GM21717 (cell line): ENCODE measurements around the gene PRDM15.
A peak's percentile ranks its signal among the peaks of the same experiment; 100 is the strongest.

Experiments used
- ATAC-seq: cut with Tn5 transposase; IDR thresholded peaks from one replicate; pipeline ENCODE4 v1.9.1; 2021; ENCODE audit warnings: mild to moderate bottlenecking, moderate library complexity; ENCODE audit not compliant: unreplicated experiment

Gene PRDM15

GRCh38 chr21:41865002-41865777, 14.0 kb downstream of the PRDM15 start:
- ATAC-seq, result peak; percentile 45

- no peak for ATAC-seq
Observed at GRCh38 chr21:41864311-41865001, 14.7 kb downstream of the PRDM15 start.

- no peak for ATAC-seq
Observed at GRCh38 chr21:41863439-41863740, 15.8 kb downstream of the PRDM15 start.

- ATAC-seq, result no peak
Observed at GRCh38 chr21:41861987-41862386, 17.2 kb downstream of the PRDM15 start.

DNA sequence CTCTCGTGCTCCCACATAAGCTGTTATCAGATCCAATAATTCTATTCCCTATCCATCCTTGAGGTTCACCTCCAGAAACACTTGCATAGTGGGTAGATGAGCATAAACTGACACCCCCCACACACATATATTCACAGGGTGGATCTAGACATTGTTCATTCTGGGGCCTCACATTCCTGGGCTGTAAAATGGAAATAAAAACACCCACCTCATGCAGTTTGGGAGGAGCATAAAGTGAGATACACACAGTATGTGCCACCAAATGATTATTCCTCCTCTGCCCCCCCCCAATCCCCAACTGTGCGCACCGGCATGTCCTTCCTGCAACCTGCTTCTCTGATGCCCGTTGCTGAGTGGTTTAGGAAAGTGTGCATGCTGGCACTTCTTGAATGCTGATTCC, 17.9 kb downstream of the PRDM15 start:
- ATAC-seq, result no peak

GRCh38 chr21:41859297-41859980, 19.7 kb downstream of the PRDM15 start:
- ATAC-seq, result no peak

- no peak for ATAC-seq
Observed at GRCh38 chr21:41858466-41859296, 20.5 kb downstream of the PRDM15 start.

- no peak for ATAC-seq
Observed at GRCh38 chr21:41857771-41858300, 21.3 kb downstream of the PRDM15 start.

GRCh38 chr21:41856572-41856971, 22.6 kb downstream of the PRDM15 start:
- no peak for ATAC-seq

DNA sequence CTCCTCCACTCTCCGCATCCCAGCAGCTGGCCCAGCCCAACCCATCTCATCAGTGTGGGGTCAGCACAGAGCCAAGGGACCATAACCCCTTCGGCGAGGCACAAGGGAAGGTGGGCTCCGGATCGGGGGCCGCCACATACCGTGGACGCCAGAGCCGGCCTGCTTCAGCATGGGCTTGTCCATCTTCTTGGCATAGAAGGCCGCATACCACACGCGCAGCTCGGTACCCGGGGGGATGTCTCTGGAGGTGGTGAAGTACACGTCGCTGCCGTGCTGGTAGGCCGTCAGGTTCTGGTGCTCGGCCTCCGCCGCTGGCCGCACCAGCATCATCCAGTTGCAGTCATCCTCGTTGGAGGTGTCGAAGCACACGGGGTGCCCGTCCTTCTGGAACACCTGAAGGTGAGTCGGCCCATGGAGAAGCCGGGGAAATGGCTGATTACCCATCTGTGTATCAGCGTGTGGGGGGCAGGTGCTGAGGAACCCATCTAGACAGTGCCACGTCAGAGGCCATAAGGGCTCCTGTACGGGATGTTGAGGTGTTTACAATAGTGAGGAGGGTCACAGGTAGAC, 24.6 kb downstream of the PRDM15 start:
- ATAC-seq, result no peak

DNA sequence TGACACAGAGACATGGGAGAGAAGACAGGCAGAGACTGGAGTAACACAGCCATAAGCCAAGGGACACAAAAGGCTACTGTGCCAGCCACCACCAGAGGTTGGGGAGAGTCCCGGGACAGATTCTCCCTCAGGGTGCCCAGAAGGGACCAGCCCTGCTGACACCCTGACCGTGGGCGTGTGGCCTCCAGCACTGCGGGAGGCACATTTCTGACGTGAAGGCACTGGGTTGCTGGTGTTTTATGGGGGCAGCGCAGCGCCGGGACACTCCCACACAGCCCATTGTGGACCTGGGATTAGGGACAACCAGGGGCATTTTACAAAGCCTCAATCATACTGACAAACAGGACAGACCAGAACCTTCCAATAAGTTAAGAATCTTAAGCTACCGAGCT, 26.2 kb downstream of the PRDM15 start:
- no peak for ATAC-seq

GRCh38 chr21:41852151-41852928, 26.8 kb downstream of the PRDM15 start:
- ATAC-seq, result no peak

GRCh38 chr21:41851090-41851790, 27.9 kb downstream of the PRDM15 start:
- ATAC-seq, result no peak

DNA sequence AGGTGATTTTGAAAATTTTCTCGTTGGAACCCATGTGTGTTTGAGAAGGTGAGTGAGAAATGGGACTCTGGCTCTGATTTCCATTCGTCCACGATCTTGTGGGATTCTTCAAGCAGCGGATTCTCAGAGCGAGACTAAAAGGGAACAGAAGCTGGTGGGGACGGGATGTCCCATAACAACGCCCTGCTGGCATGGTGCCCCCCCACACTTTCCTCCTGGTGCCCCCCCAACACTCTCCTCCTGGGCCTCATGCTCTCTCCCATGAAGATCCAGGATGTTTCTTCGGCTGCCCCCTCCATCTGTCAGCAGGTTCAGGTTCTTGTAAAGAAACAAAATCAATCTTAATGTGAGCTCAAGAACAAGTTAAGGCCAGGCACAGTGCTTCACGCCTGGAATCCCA, 29.1 kb downstream of the PRDM15 start:
- ATAC-seq, result no peak

DNA sequence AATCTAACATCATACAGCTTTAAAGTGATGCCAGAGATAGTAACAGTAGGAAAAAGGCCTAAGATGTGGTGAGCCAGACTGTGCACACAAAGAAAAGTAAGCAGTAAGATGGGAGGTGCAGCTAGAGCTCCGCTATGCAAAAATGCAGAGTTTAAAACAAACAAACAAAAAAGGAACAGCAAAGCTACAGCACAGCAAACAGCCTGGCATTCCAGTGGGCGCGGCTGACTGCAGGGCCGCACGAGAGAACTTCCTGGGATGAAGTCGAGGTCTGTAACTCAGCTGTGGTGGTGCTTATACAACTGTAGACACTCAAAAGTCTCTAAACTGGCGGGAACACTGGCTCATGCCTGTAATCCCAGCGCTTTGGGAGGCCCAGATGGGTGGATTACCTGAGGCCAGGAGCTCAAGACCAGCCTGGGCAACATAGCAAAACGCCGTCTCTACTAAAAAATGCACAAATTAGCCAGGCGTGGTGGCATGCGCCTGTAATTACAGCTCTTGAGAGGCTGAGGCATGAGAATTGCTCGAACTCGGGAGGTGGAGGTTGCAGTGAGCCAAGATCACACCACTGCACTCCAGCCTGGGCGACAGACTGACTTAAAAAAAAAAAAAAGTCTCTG, 30.1 kb downstream of the PRDM15 start:
- ATAC-seq, result no peak

DNA sequence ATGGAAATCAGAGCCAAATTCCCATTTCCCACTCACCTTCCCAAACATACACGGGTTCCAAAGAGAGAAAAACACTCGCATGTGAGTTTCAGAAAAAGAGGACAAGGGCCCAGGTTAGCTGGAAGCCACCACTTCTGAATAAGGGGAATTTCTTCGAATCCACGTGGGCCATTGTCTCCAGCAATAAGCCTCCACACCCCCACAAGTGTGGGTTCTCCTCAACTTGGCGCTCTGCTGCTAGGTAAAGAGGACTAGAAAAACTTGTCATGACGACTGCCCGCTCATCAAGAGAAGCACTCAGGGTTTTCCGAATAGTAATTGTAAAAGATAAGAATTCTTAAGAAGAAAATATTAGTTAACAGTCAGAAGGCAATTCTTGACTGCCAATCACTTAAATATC, 30.6 kb downstream of the PRDM15 start:
- no peak for ATAC-seq

DNA sequence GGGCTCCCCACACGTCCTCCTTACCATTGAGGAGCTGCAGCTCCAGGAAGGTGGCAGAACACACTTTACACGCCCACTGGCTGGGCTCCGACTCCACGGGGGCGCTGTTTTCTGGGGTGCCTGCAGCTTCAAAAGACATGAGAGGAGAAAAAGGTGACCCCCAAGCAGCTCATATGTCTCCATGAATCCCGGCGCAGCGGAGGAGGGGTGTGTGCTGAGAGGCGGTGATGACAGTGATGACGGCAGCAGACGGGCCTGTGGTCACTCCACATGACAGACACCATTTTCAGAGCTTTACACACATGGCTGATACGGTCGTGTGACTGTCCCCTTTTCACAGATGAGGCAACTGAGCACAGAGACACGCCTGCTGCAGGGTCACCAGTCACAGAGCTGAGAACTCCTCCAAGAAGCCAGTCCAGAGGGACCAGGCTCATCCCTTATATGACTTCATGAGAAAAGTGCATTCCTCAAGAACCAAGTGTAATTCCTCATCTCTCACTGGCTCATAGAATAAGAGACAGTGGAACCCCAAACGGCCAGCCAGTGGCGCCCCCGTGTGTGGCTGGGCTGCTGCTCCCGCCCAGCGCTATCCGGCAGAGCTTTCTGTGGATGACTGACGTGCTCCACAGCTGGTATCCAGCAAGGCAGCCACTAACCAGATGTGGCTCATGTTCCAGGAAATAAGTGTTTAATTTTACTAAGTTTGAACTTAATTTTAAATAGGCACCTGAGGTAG, 31.9 kb downstream of the PRDM15 start:
- ATAC-seq, result no peak

- ATAC-seq, result no peak
Observed at GRCh38 chr21:41846536-41846935, 32.6 kb downstream of the PRDM15 start.
